Kidney epithelial cell (primary cell): ENCODE results near the gene PPBP. TPM values are rescaled to one million over a fixed set of nuclear protein-coding genes. Genes with fewer than 3 reads are reported as not detected.
"Not testable (repeated sequence)": the region's sequence is repeated elsewhere in the genome, so short reads cannot be mapped to it uniquely, and the experiment has no call there.

Source experiments
- DNase-seq: peaks from one replicate; pipeline ENCODE4 v3.0.0-alpha.2; 2010; ENCODE audit warnings: low read depth
- H3K27me3 ChIP-seq: 2 replicates; pipeline ENCODE4 v1.6.0; 2011; ENCODE audit warnings: low read length; ENCODE audit not compliant: control insufficient read depth, insufficient read depth
- H3K36me3 ChIP-seq: 2 replicates; pipeline ENCODE4 v1.5.1; 2011; ENCODE audit warnings: low read length; ENCODE audit not compliant: control insufficient read depth, insufficient read depth
- H3K4me3 ChIP-seq: 2 replicates; pipeline ENCODE4 v1.5.1; 2011; ENCODE audit warnings: low read depth, mild to moderate bottlenecking, control low read depth, low read length
- total RNA-seq: library from RNA; depleted of rRNA; stranded (reverse); fragments of >200 nt; gene quantifications from 2 replicates; pipeline ENCODE4 v1.2.3, GENCODE V29; 2015
- TF ChIP-seq, protein P1 (sequence below): IDR thresholded peaks from 2 replicates; pipeline ENCODE4 v1.5.1; 2011; ENCODE audit warnings: mild to moderate bottlenecking, moderate library complexity, low read length, control low read depth, inconsistent platforms; ENCODE audit not compliant: insufficient read depth, poor library complexity, severe bottlenecking

PPBP gene
- total RNA-seq, 1 donor from 2014 or later = not detected

DNA sequence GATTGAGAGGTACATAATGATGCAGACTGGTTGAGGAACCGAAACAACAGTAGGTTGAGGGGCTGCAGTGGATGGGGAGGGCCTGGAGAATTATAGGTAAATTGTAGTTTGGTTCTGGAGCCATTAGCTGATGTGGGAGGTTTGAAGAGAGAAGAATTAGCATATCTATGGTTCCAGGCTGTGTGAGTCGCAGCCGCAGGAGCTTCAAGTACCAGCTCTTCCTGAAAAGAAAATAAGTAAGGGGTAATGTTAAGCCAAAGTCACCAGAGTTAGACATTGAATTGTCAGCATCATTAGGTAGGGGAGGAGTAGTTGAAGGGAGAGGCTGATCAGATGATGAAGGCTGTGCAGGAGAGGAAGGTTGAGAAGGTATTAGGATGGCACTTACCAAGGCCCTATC is 35.6 kb downstream of the PPBP start:
- Histone ChIP-seq H3K4me3 (no peak overlapping the region), H3K36me3 (no peaks in the 10 kb centered on the region), H3K27me3 (no peaks in the 10 kb centered on the region)
- TF ChIP-seq, protein P1, sequence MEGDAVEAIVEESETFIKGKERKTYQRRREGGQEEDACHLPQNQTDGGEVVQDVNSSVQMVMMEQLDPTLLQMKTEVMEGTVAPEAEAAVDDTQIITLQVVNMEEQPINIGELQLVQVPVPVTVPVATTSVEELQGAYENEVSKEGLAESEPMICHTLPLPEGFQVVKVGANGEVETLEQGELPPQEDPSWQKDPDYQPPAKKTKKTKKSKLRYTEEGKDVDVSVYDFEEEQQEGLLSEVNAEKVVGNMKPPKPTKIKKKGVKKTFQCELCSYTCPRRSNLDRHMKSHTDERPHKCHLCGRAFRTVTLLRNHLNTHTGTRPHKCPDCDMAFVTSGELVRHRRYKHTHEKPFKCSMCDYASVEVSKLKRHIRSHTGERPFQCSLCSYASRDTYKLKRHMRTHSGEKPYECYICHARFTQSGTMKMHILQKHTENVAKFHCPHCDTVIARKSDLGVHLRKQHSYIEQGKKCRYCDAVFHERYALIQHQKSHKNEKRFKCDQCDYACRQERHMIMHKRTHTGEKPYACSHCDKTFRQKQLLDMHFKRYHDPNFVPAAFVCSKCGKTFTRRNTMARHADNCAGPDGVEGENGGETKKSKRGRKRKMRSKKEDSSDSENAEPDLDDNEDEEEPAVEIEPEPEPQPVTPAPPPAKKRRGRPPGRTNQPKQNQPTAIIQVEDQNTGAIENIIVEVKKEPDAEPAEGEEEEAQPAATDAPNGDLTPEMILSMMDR = no peak
- no peak for DNase-seq

DNA sequence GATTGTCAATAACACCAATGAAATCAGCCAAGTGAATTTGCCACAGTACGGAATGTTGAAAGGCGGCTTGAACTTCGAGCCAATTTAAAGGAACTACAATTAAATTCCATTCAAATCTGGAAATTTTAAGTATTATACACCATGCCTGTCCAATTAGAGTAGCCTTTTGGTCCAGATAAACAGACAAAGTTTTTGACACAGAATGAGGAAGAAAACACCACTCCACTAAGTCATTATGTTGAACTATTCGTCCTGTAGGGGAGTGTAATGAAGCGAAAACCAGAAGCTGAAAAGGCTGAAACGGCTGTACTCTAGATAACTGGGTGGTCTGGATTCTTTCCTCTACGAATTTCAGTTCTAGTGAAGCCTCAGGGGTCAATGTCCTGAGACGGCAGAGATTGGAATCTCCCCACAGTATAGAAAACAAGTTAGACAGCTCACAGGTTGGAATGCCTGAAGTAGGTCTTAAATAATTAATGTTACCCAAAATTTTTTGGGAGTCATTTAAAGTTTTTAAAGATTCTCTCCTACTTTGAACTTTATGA is 37.5 kb downstream of the PPBP start:
- DNase-seq, H3K4me3 ChIP-seq, H3K36me3 ChIP-seq, H3K27me3 ChIP-seq: not testable (repeated sequence)

DNA sequence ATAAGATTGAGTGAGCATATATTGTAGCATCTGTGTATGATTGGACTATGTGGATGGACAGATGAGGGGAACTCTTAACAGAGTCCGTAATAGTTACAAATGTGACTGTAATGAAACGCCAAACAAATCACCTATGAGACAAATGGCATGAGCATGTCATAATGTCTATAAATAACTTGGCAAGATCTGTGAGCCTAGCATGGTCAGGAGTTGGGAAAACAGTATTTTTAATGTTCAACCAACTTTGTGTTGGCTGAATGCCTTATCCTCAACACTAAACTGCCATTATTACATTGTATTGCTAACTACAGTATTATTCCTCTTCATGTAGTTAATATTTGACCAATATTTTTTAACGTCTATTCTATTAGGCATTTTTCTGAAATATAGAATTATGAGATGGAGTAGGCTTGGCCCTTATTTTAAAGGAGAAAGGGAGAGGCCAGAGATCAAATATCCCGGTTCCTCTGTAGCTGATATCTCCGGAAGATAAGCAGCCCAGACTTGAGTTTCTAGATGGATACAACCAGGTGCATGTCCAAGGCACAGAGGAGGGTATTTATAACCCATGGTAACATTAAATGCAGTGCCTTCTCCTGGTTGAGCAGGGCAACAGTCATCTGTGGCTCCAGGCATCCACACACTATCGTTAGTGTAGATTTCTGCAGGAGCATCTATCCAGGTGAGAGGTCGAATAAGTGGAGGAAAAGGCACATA is 38.8 kb downstream of the PPBP start:
- Histone ChIP-seq H3K36me3 (no peaks in the 10 kb centered on the region), H3K4me3 (no peak overlapping the region), H3K27me3 (no peaks in the 10 kb centered on the region)
- no peak for DNase-seq
- TF ChIP-seq, protein P1 = no peak

DNA sequence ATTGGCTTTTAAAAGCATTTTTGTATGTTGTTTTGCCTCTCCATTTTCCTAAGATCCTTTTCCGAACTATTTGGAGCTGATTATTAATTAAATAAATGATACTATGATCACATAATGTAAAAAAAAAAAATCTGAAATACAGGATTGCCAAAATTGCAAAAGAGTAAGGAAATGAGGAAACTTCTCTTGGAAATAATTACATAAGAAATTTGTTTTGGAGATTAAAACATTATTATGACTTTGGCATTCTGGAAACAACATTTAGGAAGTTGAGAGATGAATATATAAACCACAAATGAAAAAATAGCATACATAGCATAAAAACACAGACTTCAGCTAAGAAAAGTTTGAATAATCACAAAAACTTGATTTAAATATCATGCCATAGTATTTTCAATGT is 39.7 kb downstream of the PPBP start:
- no peaks in the 10 kb centered on the region for H3K36me3 ChIP-seq
- H3K27me3 ChIP-seq = no peaks in the 10 kb centered on the region
- H3K4me3 ChIP-seq = no peak overlapping the region
- DNase-seq = no peak
- TF ChIP-seq, protein P1 = no peak

DNA sequence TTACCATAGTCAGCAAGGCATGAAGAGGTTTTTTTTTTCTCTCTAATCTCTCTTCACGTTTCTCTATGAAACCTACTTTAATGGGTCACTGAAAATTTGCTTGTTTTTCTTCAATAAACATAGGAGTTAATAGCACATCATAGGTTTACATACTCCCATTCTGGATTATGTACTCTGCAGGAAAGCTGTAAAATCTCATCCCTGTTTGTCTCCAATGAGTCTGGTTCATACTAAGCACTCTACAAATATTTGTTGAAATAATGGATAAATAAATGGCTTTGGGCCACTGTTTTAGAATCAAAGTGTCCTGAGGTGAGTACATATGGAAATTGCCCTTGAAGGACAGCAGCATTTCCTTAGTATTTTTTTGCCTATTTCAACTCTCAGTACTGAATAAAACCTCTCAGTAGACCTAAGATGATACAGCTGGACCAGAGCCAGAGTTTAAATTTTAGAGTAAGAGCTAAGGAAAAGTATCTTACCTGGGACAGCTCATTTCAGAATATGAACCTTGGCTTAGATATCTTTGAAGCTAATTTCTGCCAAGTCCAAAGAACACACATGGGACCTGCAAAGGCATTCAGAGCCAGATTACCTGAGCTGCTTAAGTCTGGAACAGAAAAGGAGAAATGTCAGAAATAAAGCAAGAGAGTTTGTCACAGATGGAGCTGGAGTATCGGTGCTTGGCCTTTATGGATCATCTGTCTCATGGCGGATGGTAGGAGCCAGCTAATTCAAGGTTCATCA is 40.6 kb downstream of the PPBP start:
- Histone ChIP-seq H3K4me3 (no peak overlapping the region), H3K36me3 (no peaks in the 10 kb centered on the region), H3K27me3 (no peaks in the 10 kb centered on the region)
- TF ChIP-seq, protein P1 = no peak
- DNase-seq = no peak

DNA sequence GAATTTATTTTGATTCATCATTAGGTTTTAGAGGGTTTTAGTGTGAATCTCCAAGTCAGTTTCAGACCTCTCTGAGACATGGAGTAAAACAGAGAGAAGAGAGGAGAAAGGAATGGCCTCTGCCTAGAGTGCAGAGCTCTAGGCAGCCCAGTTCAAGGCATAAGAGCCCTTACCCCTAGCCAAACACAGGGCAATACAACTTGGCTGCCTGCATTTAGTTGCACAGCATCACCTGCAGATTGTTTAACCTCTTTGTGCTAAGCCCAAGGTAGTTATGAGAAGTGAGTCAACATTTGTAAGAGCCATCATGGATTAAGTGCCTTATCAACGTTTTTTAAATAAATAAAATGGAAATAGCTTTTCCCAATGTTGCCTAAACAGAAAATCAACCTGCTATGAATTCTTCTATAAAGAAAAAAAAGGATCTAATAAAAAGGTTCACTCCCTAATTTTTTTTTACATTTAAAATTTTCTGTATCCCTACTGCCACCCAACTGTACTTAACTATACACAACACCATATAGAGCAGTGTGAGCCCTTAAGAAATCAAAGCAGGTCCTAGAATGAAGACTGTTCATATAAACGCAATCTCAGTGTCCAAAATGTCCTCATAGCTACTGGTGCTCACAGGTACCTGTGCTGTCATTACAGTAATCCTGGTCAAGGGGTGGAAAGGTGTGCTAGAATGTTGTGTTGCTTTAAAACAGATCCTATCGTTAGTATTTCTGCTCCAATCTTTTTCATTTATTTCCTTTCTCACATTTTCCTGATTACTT is 42.1 kb downstream of the PPBP start:
- DNase-seq = no peak
- H3K36me3 ChIP-seq = no peaks in the 10 kb centered on the region
- TF ChIP-seq, protein P1 = no peak
- H3K4me3 ChIP-seq = no peak overlapping the region
- H3K27me3 ChIP-seq = no peaks in the 10 kb centered on the region
